ENCODE data around the gene COX7A2L.

COX7A2L gene

DNA sequence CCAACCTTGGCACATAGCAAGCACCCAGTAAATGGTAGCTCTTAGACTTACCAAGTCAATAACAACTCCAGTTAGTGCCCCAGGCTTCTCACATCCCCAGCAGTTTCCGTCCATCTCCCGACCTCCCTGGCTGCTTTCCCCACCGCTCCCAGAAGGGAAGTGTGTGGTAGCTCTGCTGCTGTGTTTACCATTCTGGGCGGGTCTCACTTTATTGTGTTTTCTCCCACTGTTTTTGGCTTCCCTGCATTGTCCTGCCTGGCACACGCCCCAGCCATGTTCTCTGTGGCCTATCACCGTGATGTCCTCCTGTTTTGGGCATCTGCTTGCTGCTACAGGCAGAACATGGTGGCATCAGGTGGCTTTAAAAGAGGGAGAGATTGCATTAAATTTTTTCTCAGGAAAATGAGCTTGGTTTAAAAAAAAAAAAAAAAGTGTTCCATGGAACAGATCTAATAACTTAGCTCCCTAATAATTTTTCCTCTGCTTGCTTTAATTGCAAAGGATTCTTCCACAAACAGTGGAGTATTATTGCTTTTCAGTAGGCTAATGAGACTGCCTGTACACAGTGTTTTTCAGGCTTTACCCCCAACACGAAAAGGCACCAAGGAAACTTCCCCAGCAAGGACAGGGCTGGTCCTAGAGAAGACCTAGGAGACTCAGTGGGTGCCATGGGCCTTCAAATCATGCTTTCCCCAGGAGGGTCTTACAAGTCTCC lies 8.0 kb upstream of the COX7A2L start:
- DNase-seq (ENCODE audit: low spot score), result no peak
- H2AK5ac ChIP-seq (ENCODE audit: low read depth, low read length), result no peak overlapping the region
- WGBS, 2 donors (ENCODE audit: extremely low coverage in 2 of 2, insufficient read length in 2 of 2, insufficient replicate concordance in 1 of 2), result no CpG with 5 or more reads among the region's 7 CpGs
- H3K4me3 ChIP-seq (ENCODE audit: low read length in 2 of 2), result no peak overlapping the region
- H3K9me3 ChIP-seq (replicated peaks in 1 of 2; ENCODE audit: control insufficient read depth in 2 of 2, insufficient read depth in 1 of 2, low read depth in 1 of 2, low read length in 2 of 2), result no peaks in the 10 kb centered on the region
- H3K36me3 ChIP-seq (replicated peaks in 1 of 2; ENCODE audit: control insufficient read depth in 2 of 2, insufficient read depth in 2 of 2, low read length in 2 of 2), result no peaks in the 10 kb centered on the region
- peaks cover 0 to 2% of the 10 kb centered on the region in 2 donors for H3K4me1 ChIP-seq (ENCODE audit: control insufficient read depth in 2 of 2, insufficient read depth in 1 of 2, low read depth in 1 of 2, low read length in 2 of 2)
- H3K4ac ChIP-seq (ENCODE audit: low read length), result no peak overlapping the region
- peaks cover 0 to 39% (median 0%) of the 10 kb centered on the region in 3 experiments for H3K27me3 ChIP-seq (ENCODE audit: control insufficient read depth in 3 of 3, insufficient read depth in 3 of 3, low read depth in 1 of 3, low read length in 3 of 3)
- no peak overlapping the region for H3K4me2 ChIP-seq (ENCODE audit: insufficient read depth, low read length, poor library complexity, severe bottlenecking)
- H2BK12ac ChIP-seq (ENCODE audit: low read length), result no peak overlapping the region
- no peak overlapping the region for H4K91ac ChIP-seq (ENCODE audit: low read depth, low read length, poor library complexity)
- H2BK5ac ChIP-seq (ENCODE audit: low read length), result no peak overlapping the region
- no peak overlapping the region for H3K18ac ChIP-seq (ENCODE audit: low read length)
- H3K79me1 ChIP-seq (ENCODE audit: low read depth, low read length), result no peaks in the 10 kb centered on the region
- no peak overlapping the region for H3K23ac ChIP-seq (ENCODE audit: low read depth, low read length, poor library complexity)
- H2BK120ac ChIP-seq (ENCODE audit: low read depth, low read length), result no peak overlapping the region
- no peak overlapping the region for H2BK15ac ChIP-seq (ENCODE audit: low read length)
- H4K8ac ChIP-seq (ENCODE audit: low read depth, low read length), result no peak overlapping the region
- H3K14ac ChIP-seq (ENCODE audit: low read length), result no peak overlapping the region
- peak overlapping the region; percentile 82 for H2AFZ ChIP-seq (ENCODE audit: low read length)
- no peak overlapping the region for H3K9ac ChIP-seq (ENCODE audit: low read depth, low read length, poor library complexity)
- H3K27ac ChIP-seq (replicated peaks; ENCODE audit: low read length), result no peak overlapping the region

DNA sequence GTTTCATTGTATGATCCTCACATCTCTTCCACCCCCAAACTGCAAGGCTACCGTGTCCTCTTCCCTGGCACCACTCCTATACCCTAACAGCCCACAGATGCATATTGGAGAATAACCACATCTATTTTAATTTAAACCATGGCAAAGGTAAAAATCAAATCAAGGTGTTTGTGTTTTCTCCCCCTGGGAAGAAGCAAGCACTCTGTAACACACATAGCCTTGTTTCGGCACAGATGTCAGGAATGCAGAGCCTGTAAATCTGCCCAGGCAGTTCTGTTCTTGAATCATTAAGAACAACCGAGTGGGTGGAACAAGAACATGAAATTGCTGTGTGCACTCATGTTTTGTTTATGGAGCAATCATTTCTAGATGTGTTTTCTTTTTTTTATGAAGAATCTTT lies 6.8 kb upstream of the COX7A2L start:
- Histone ChIP-seq H2AK5ac (ENCODE audit: low read depth, low read length) (no peak overlapping the region), H4K8ac (ENCODE audit: low read depth, low read length) (no peak overlapping the region), H2BK5ac (ENCODE audit: low read length) (no peak overlapping the region), H2BK15ac (ENCODE audit: low read length) (no peak overlapping the region), H3K27me3 (ENCODE audit: control insufficient read depth in 3 of 3, insufficient read depth in 3 of 3, low read depth in 1 of 3, low read length in 3 of 3) (peaks cover 0 to 46% (median 0%) of the 10 kb centered on the region in 3 experiments), H3K9ac (ENCODE audit: low read depth, low read length, poor library complexity) (no peak overlapping the region), H3K27ac (replicated peaks; ENCODE audit: low read length) (no peak overlapping the region), H3K14ac (ENCODE audit: low read length) (no peak overlapping the region), H3K4me1 (ENCODE audit: control insufficient read depth in 2 of 2, insufficient read depth in 1 of 2, low read depth in 1 of 2, low read length in 2 of 2) (peaks cover 0 to 2% of the 10 kb centered on the region in 2 donors), H3K9me3 (replicated peaks in 1 of 2; ENCODE audit: control insufficient read depth in 2 of 2, insufficient read depth in 1 of 2, low read depth in 1 of 2, low read length in 2 of 2) (no peaks in the 10 kb centered on the region), H3K23ac (ENCODE audit: low read depth, low read length, poor library complexity) (no peak overlapping the region), H3K4me3 (ENCODE audit: low read length in 2 of 2) (no peak overlapping the region), H3K79me1 (ENCODE audit: low read depth, low read length) (no peaks in the 10 kb centered on the region), H3K18ac (ENCODE audit: low read length) (no peak overlapping the region), H2AFZ (ENCODE audit: low read length) (no peak overlapping the region), H3K4me2 (ENCODE audit: insufficient read depth, low read length, poor library complexity, severe bottlenecking) (no peak overlapping the region), H3K4ac (ENCODE audit: low read length) (no peak overlapping the region), H4K91ac (ENCODE audit: low read depth, low read length, poor library complexity) (no peak overlapping the region), H2BK12ac (ENCODE audit: low read length) (no peak overlapping the region), H2BK120ac (ENCODE audit: low read depth, low read length) (no peak overlapping the region), H3K36me3 (replicated peaks in 1 of 2; ENCODE audit: control insufficient read depth in 2 of 2, insufficient read depth in 2 of 2, low read length in 2 of 2) (no peaks in the 10 kb centered on the region)
- WGBS, 2 donors (ENCODE audit: extremely low coverage in 2 of 2, insufficient read length in 2 of 2, insufficient replicate concordance in 1 of 2), result no CpG with 5 or more reads among the region's 3 CpGs
- no peak for DNase-seq (ENCODE audit: low spot score)

DNA sequence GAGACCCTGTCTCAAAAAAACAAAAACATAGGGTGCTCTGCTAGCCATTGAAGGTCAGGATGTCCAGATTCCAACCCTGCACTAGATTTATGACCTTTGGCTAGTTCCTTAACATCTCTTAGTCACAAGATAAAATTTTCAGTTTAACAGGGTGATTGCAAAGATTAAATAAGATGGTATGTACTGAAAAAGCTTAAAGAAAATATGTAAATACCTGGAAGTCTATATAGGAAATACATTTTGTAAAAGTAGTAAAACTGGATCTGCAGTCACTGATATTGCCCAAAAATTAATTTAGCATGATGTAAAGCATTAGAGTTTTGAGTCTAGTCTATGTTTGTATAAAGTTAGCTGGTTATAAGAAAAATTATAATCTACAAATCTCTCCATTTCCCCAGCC lies 5.4 kb upstream of the COX7A2L start:
- Histone ChIP-seq H2BK120ac (ENCODE audit: low read depth, low read length) (no peak overlapping the region), H3K14ac (ENCODE audit: low read length) (no peak overlapping the region), H3K36me3 (replicated peaks in 1 of 2; ENCODE audit: control insufficient read depth in 2 of 2, insufficient read depth in 2 of 2, low read length in 2 of 2) (no peaks in the 10 kb centered on the region), H3K4me1 (ENCODE audit: control insufficient read depth in 2 of 2, insufficient read depth in 1 of 2, low read depth in 1 of 2, low read length in 2 of 2) (peaks cover 0 to 2% of the 10 kb centered on the region in 2 donors), H3K9ac (ENCODE audit: low read depth, low read length, poor library complexity) (no peak overlapping the region), H2BK12ac (ENCODE audit: low read length) (no peak overlapping the region), H3K79me1 (ENCODE audit: low read depth, low read length) (no peaks in the 10 kb centered on the region), H2BK5ac (ENCODE audit: low read length) (no peak overlapping the region), H3K18ac (ENCODE audit: low read length) (no peak overlapping the region), H3K27ac (replicated peaks; ENCODE audit: low read length) (no peak overlapping the region), H4K91ac (ENCODE audit: low read depth, low read length, poor library complexity) (no peak overlapping the region), H2AFZ (ENCODE audit: low read length) (no peak overlapping the region), H2AK5ac (ENCODE audit: low read depth, low read length) (no peak overlapping the region), H3K4me2 (ENCODE audit: insufficient read depth, low read length, poor library complexity, severe bottlenecking) (no peak overlapping the region), H3K23ac (ENCODE audit: low read depth, low read length, poor library complexity) (no peak overlapping the region), H3K9me3 (replicated peaks in 1 of 2; ENCODE audit: control insufficient read depth in 2 of 2, insufficient read depth in 1 of 2, low read depth in 1 of 2, low read length in 2 of 2) (no peaks in the 10 kb centered on the region), H2BK15ac (ENCODE audit: low read length) (no peak overlapping the region), H3K27me3 (ENCODE audit: control insufficient read depth in 3 of 3, insufficient read depth in 3 of 3, low read depth in 1 of 3, low read length in 3 of 3) (peaks cover 0 to 54% (median 0%) of the 10 kb centered on the region in 3 experiments), H3K4ac (ENCODE audit: low read length) (no peak overlapping the region), H3K4me3 (ENCODE audit: low read length in 2 of 2) (no peak overlapping the region), H4K8ac (ENCODE audit: low read depth, low read length) (no peak overlapping the region)
- no peak for DNase-seq (ENCODE audit: low spot score)

DNA sequence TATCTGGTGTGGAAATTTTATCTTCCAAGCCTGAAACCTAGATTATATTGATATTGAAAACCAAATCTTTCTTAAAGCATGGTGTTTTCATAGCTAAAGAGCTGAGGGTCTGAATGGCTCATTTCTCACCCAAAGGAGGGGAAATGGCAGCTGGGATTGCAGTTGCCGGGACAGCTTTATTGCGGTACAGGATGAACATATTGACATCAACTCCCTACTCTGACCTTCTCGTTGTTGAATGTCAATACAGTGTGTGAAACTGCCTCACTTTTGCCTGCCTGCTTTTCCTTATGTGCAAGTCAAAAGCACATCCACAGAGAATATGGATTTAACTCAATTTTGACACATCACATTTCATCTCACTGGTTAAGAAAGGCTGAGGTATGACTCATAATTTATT lies 3.6 kb upstream of the COX7A2L start:
- H3K9ac ChIP-seq (ENCODE audit: low read depth, low read length, poor library complexity), result no peak overlapping the region
- WGBS, 2 donors (ENCODE audit: extremely low coverage in 2 of 2, insufficient read length in 2 of 2, insufficient replicate concordance in 1 of 2), result no CpG with 5 or more reads among the region's 3 CpGs
- no peak overlapping the region for H2BK15ac ChIP-seq (ENCODE audit: low read length)
- no peak overlapping the region for H3K27ac ChIP-seq (replicated peaks; ENCODE audit: low read length)
- H3K4me1 ChIP-seq (ENCODE audit: control insufficient read depth in 2 of 2, insufficient read depth in 1 of 2, low read depth in 1 of 2, low read length in 2 of 2), result peaks cover 0 to 5% of the 10 kb centered on the region in 2 donors
- no peak overlapping the region for H2BK12ac ChIP-seq (ENCODE audit: low read length)
- no peak overlapping the region for H3K4me3 ChIP-seq (ENCODE audit: low read length in 2 of 2)
- H2BK5ac ChIP-seq (ENCODE audit: low read length), result no peak overlapping the region
- no peak for DNase-seq (ENCODE audit: low spot score)
- H3K4me2 ChIP-seq (ENCODE audit: insufficient read depth, low read length, poor library complexity, severe bottlenecking), result no peak overlapping the region
- no peak overlapping the region for H3K14ac ChIP-seq (ENCODE audit: low read length)
- no peak overlapping the region for H4K8ac ChIP-seq (ENCODE audit: low read depth, low read length)
- H3K9me3 ChIP-seq (replicated peaks in 1 of 2; ENCODE audit: control insufficient read depth in 2 of 2, insufficient read depth in 1 of 2, low read depth in 1 of 2, low read length in 2 of 2), result no peaks in the 10 kb centered on the region
- H3K23ac ChIP-seq (ENCODE audit: low read depth, low read length, poor library complexity), result no peak overlapping the region
- H3K18ac ChIP-seq (ENCODE audit: low read length), result no peak overlapping the region
- H2AK5ac ChIP-seq (ENCODE audit: low read depth, low read length), result no peak overlapping the region
- no peaks in the 10 kb centered on the region for H3K36me3 ChIP-seq (replicated peaks in 1 of 2; ENCODE audit: control insufficient read depth in 2 of 2, insufficient read depth in 2 of 2, low read length in 2 of 2)
- no peak overlapping the region for H2BK120ac ChIP-seq (ENCODE audit: low read depth, low read length)
- peaks cover 0 to 54% (median 0%) of the 10 kb centered on the region in 3 experiments for H3K27me3 ChIP-seq (ENCODE audit: control insufficient read depth in 3 of 3, insufficient read depth in 3 of 3, low read depth in 1 of 3, low read length in 3 of 3)
- H3K4ac ChIP-seq (ENCODE audit: low read length), result no peak overlapping the region
- H4K91ac ChIP-seq (ENCODE audit: low read depth, low read length, poor library complexity), result no peak overlapping the region
- no peak overlapping the region for H2AFZ ChIP-seq (ENCODE audit: low read length)
- peaks cover 7% of the 10 kb centered on the region for H3K79me1 ChIP-seq (ENCODE audit: low read depth, low read length)

All from neuronal stem cell (in vitro differentiated cells).